PC-3 (cell line): Measurements from ENCODE around the gene ADAMTSL3. TPM values are rescaled to one million over a fixed set of nuclear protein-coding genes. Genes with fewer than 3 reads are reported as not detected.

Experiments
- ATAC-seq: fragments of 200-7000 bp; cut with Tn5 transposase; 2 replicates; pipeline ENCODE4 v1.9.1; 2020; ENCODE audit warnings: mild to moderate bottlenecking, moderate library complexity
- BruUV-seq: library from RNA; stranded (reverse); fragments of 400-500 nt; replicated peaks from 2 replicates; lab custom pipeline; 2021; lab: Mats Ljungman, UMichigan
- CTCF ChIA-PET: fragments of 300-600 bp; sonication (Branson Sonifier 250); formaldehyde crosslinking; loops from one replicate; lab custom pipeline; 2022; ENCODE audit warnings: antibody characterized with exemption; lab: Charles Lee
- POLR2A ChIA-PET: fragments of 300-600 bp; sonication (Branson Sonifier 250); formaldehyde crosslinking; loops from one replicate; lab custom pipeline; 2022; ENCODE audit warnings: antibody characterized with exemption; ENCODE audit not compliant: unreplicated experiment; lab: Charles Lee
- DNase-seq: peaks from one replicate; pipeline ENCODE4 v3.0.0-alpha.2; 2015
- H2AFZ ChIP-seq: fragments of 300-600 bp; sonication (generic); 2 replicates; pipeline ENCODE4 v1.6.0; 2016; ENCODE audit warnings: antibody characterized with exemption, low read length
- H3F3A ChIP-seq: fragments of 300-600 bp; sonication (generic); one replicate; pipeline ENCODE4 v1.6.0; 2017; ENCODE audit warnings: antibody characterized with exemption, low read length, control low read depth, mild to moderate bottlenecking; ENCODE audit not compliant: unreplicated experiment
- H3K27ac ChIP-seq: fragments of 300-600 bp; sonication (generic); 2 replicates; pipeline ENCODE4 v1.5.1; 2016; ENCODE audit warnings: mild to moderate bottlenecking, low read length
- H3K27me3 ChIP-seq: fragments of 300-600 bp; sonication (generic); 2 replicates; pipeline ENCODE4 v1.6.1; 2016; ENCODE audit warnings: low read length, mixed read lengths
- H3K36me3 ChIP-seq: fragments of 300-600 bp; sonication (generic); 2 replicates; pipeline ENCODE4 v1.6.1; 2016; ENCODE audit warnings: low read depth, mixed run types, low read length, mixed read lengths
- H3K4me1 ChIP-seq: fragments of 300-600 bp; sonication (generic); 2 replicates; pipeline ENCODE4 v1.5.1; 2016; ENCODE audit warnings: low read length; ENCODE audit not compliant: insufficient read depth
- H3K4me2 ChIP-seq: fragments of 300-600 bp; sonication (generic); 2 replicates; pipeline ENCODE4 v1.6.0; 2016; ENCODE audit warnings: low read length
- H3K4me3 ChIP-seq: fragments of 300-600 bp; sonication (generic); 2 replicates; pipeline ENCODE4 v1.5.1; 2016; ENCODE audit warnings: mild to moderate bottlenecking, low read length, mixed read lengths
- H3K79me2 ChIP-seq: fragments of 300-600 bp; sonication (generic); 2 replicates; pipeline ENCODE4 v1.6.1; 2017; ENCODE audit warnings: low read length, mixed read lengths
- H3K9ac ChIP-seq: fragments of 300-600 bp; sonication (generic); 2 replicates; pipeline ENCODE4 v1.6.0; 2016; ENCODE audit warnings: mild to moderate bottlenecking, low read length
- H3K9me2 ChIP-seq: fragments of 300-600 bp; sonication (generic); replicated peaks from 2 replicates; pipeline ENCODE4 v1.6.1; 2016; ENCODE audit warnings: mixed run types, low read length, mixed read lengths
- H3K9me3 ChIP-seq: fragments of 300-600 bp; sonication (generic); 2 replicates; pipeline ENCODE4 v1.6.1; 2016; ENCODE audit warnings: low read length, mixed read lengths
- H4K20me1 ChIP-seq: fragments of 300-600 bp; sonication (generic); 2 replicates; pipeline ENCODE4 v1.6.1; 2016; ENCODE audit warnings: low read length, mixed read lengths
- CTCF ChIP-seq: fragments of 300-600 bp; sonication (generic); conservative IDR thresholded peaks from 2 replicates; pipeline ENCODE4 v1.5.1; 2017; ENCODE audit warnings: antibody characterized with exemption, low read depth, mild to moderate bottlenecking, low read length
- EZH2 ChIP-seq: fragments of 300-600 bp; sonication (generic); IDR thresholded peaks from one replicate; pipeline ENCODE4 v1.6.1; 2017; ENCODE audit warnings: antibody characterized with exemption, mild to moderate bottlenecking, low read length; ENCODE audit not compliant: unreplicated experiment
- EZH2phosphoT487 ChIP-seq: fragments of 300-600 bp; sonication (generic); IDR thresholded peaks from 2 replicates; pipeline ENCODE4 v1.6.1; 2018; ENCODE audit warnings: mild to moderate bottlenecking, antibody characterized with exemption, low read length, borderline replicate concordance
- intact Hi-C: fragments of 100-400 bp; cut with micrococcal nuclease; formaldehyde crosslinking; loops from 2 replicates; pipeline ENCODE4 v1.9.0; 2023
- total RNA-seq: library from RNA; depleted of rRNA; stranded (reverse); fragments of >200 nt; gene quantifications from 2 replicates; pipeline ENCODE4 v1.2.3, GENCODE V29; 2014

ADAMTSL3 gene
- total RNA-seq, 1 experiment from 2014 or later, result 7.9 TPM

GRCh38 chr15:83914906-83915305 is 261.0 kb downstream of the ADAMTSL3 start:
- Histone ChIP-seq H3K79me2 (no peaks in the 10 kb centered on the region), H3K4me1 (no peaks in the 10 kb centered on the region), H3K36me3 (no peaks in the 10 kb centered on the region), H3F3A (no peaks in the 10 kb centered on the region), H2AFZ (no peak overlapping the region), H3K4me2 (no peak overlapping the region), H3K27ac (no peak overlapping the region), H3K27me3 (no peaks in the 10 kb centered on the region), H3K9me2 (no peaks in the 10 kb centered on the region), H4K20me1 (no peaks in the 10 kb centered on the region), H3K4me3 (no peak overlapping the region), H3K9ac (no peak overlapping the region), H3K9me3 (no peaks in the 10 kb centered on the region)
- ChIA-PET CTCF (no interaction called here), POLR2A (no interaction called here)
- no peak for DNase-seq
- no peak for ATAC-seq
- no TSS peak for BruUV-seq
- TF ChIP-seq EZH2phosphoT487, result no peak
- TF ChIP-seq CTCF, result no peak
- TF ChIP-seq EZH2, result no peak
- intact Hi-C loops, result no loop called here

- ChIA-PET POLR2A (no interaction called here), CTCF (no interaction called here)
- BruUV-seq, result no TSS peak
- intact Hi-C loops, result no loop called here
- DNase-seq, result no peak
- H3K79me2 ChIP-seq, result no peaks in the 10 kb centered on the region
- no peaks in the 10 kb centered on the region for H3K27me3 ChIP-seq
- no peaks in the 10 kb centered on the region for H3K9me2 ChIP-seq
- no peak overlapping the region for H2AFZ ChIP-seq
- TF ChIP-seq CTCF, result no peak
- TF ChIP-seq EZH2phosphoT487, result no peak
- no peak for TF ChIP-seq EZH2
- H3K9ac ChIP-seq, result no peak overlapping the region
- H3K27ac ChIP-seq, result no peak overlapping the region
- H3K36me3 ChIP-seq, result no peaks in the 10 kb centered on the region
- H3K4me3 ChIP-seq, result no peak overlapping the region
- H3K9me3 ChIP-seq, result no peaks in the 10 kb centered on the region
- no peak for ATAC-seq
- H3K4me2 ChIP-seq, result no peak overlapping the region
- no peaks in the 10 kb centered on the region for H3K4me1 ChIP-seq
- H3F3A ChIP-seq, result no peaks in the 10 kb centered on the region
- H4K20me1 ChIP-seq, result no peaks in the 10 kb centered on the region
Measured at GRCh38 chr15:83917432-83917831, 263.5 kb downstream of the ADAMTSL3 start.

DNA sequence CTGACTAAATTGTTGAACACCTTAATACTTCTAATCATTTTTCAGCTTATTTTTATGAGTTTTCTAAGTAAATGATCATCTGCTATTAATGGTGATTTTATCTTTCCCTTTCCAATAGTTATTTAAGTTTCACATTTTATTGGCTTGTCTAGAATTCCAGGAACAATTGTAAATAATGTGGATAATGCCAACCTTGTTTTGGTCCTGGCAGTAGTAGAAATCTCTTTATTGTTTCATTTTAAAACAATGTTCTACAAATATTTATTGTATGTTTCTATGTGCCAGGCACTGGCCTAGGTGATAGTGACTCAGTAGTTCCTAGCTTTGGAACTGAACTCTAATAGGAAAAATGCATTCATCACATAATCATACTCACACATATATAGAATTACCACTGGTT is 264.1 kb downstream of the ADAMTSL3 start:
- intact Hi-C loops, result no loop called here
- Histone ChIP-seq H4K20me1 (no peaks in the 10 kb centered on the region), H2AFZ (no peak overlapping the region), H3K4me2 (no peak overlapping the region), H3K4me1 (no peaks in the 10 kb centered on the region), H3K9ac (no peak overlapping the region), H3K9me2 (no peaks in the 10 kb centered on the region), H3K4me3 (no peak overlapping the region), H3K79me2 (no peaks in the 10 kb centered on the region), H3K27me3 (no peaks in the 10 kb centered on the region), H3F3A (no peaks in the 10 kb centered on the region), H3K9me3 (no peaks in the 10 kb centered on the region), H3K27ac (no peak overlapping the region), H3K36me3 (no peaks in the 10 kb centered on the region)
- ATAC-seq (peak; percentile 29), DNase-seq (no peak)
- POLR2A ChIA-PET, result no interaction called here
- CTCF ChIA-PET, result interaction anchor here (0.6 kb wide), 1 partner anchor 605 kb away, joined by 3 read pairs; no protein-coding TSS in a partner anchor
- no TSS peak for BruUV-seq
- no peak for TF ChIP-seq EZH2
- TF ChIP-seq CTCF, result no peak
- TF ChIP-seq EZH2phosphoT487, result no peak
